DOHH2 (cell line): Measurements from ENCODE around the gene FIBCD1.
"Not testable (repeated sequence)": the region's sequence is repeated elsewhere in the genome, so short reads cannot be mapped to it uniquely, and the experiment has no call there.

Experiments
- H3F3A ChIP-seq: fragments of 200-600 bp; sonication (generic), shearing (Covaris generic); 2 replicates; pipeline ENCODE4 v1.6.0; 2016; ENCODE audit warnings: antibody characterized with exemption, mild to moderate bottlenecking; ENCODE audit not compliant: control insufficient read depth, insufficient read depth
- H3K27ac ChIP-seq: fragments of 200-600 bp; sonication (generic); 2 replicates; pipeline ENCODE4 v1.5.1; 2014; ENCODE audit warnings: low read depth, mild to moderate bottlenecking, low read length, moderate library complexity
- H3K27me3 ChIP-seq: fragments of 200-600 bp; sonication (generic); 2 replicates; pipeline ENCODE4 v1.6.1; 2014; ENCODE audit warnings: mild to moderate bottlenecking, low read length, mixed read lengths; ENCODE audit not compliant: control insufficient read depth
- H3K36me3 ChIP-seq: fragments of 200-600 bp; sonication (generic); 2 replicates; pipeline ENCODE4 v1.6.1; 2014; ENCODE audit warnings: mild to moderate bottlenecking, low read length, moderate library complexity, mixed read lengths; ENCODE audit not compliant: control insufficient read depth
- H3K4me1 ChIP-seq: fragments of 200-600 bp; sonication (generic); 2 replicates; pipeline ENCODE4 v1.6.1; 2014; ENCODE audit warnings: mild to moderate bottlenecking, low read length, mixed read lengths; ENCODE audit not compliant: control insufficient read depth
- H3K4me2 ChIP-seq: fragments of 200-600 bp; sonication (generic); 2 replicates; pipeline ENCODE4 v1.6.0; 2014; ENCODE audit warnings: mild to moderate bottlenecking, low read length, moderate library complexity
- H3K4me3 ChIP-seq: fragments of 200-600 bp; sonication (generic); 2 replicates; pipeline ENCODE4 v1.5.1; 2014; ENCODE audit warnings: mild to moderate bottlenecking, low read length, mixed read lengths
- H3K79me2 ChIP-seq: fragments of 200-600 bp; sonication (generic); 2 replicates; pipeline ENCODE4 v1.6.1; 2014; ENCODE audit warnings: mild to moderate bottlenecking, low read length, mixed read lengths; ENCODE audit not compliant: control insufficient read depth
- H3K9me2 ChIP-seq: fragments of 200-600 bp; sonication (generic); replicated peaks from 2 replicates; pipeline ENCODE4 v1.6.1; 2014; ENCODE audit warnings: mild to moderate bottlenecking, low read length, mixed read lengths; ENCODE audit not compliant: control insufficient read depth
- H3K9me3 ChIP-seq: fragments of 200-600 bp; sonication (generic); 2 replicates; pipeline ENCODE4 v1.6.1; 2014; ENCODE audit warnings: antibody characterized with exemption, low read length, mixed read lengths; ENCODE audit not compliant: control insufficient read depth, insufficient read depth
- H4K20me1 ChIP-seq: fragments of 200-600 bp; sonication (generic); 2 replicates; pipeline ENCODE4 v1.6.0; 2014; ENCODE audit warnings: low read depth, mild to moderate bottlenecking, antibody characterized with exemption, low read length, moderate library complexity; ENCODE audit not compliant: control insufficient read depth, insufficient read depth
- EZH2phosphoT487 ChIP-seq: fragments of 200-600 bp; sonication (generic); IDR thresholded peaks from 2 replicates; pipeline ENCODE4 v1.6.1; 2017; ENCODE audit warnings: borderline replicate concordance, mild to moderate bottlenecking, antibody characterized with exemption, low read length, moderate library complexity, mixed read lengths
- TF ChIP-seq, protein P1 (sequence below): fragments of 200-600 bp; sonication (generic); IDR thresholded peaks from one replicate; pipeline ENCODE4 v1.5.1; 2014; ENCODE audit warnings: antibody characterized with exemption, mild to moderate bottlenecking, low read depth, low read length; ENCODE audit not compliant: poor library complexity, severe bottlenecking

The FIBCD1 gene

DNA sequence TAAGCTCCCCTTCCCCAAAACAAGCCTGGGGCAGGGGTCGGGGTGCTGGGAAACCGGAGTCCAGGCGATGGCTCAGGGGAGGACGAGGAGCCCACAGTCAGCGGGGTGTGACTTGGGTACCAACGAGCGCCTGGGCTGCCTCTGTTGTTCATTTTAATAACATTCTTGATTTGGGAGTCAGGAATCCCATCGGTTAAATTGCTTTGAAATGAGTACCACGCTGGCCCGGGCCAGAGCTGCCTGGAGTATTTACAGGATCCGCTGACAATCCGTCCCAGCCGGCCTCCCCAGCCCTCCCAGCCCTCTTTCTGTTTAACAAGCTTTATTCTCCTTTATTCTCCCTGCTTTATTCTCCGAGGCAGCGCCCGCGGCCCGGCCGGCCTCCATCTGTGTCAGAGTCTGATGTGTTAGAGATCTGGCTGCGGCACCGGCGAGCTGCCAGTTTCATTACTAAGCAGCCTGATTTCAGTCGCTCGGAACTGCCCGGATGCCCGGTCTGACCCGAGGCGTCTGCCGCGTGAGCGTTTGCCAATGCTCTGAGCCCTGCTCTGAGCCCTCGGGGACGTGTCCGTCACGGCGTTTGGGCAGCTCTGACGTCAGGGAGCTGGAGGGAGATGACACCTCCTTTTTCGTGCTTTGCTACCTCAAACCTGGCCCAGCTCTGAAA is 26.0 kb downstream of the FIBCD1 start:
- Histone ChIP-seq H3K36me3 (no peaks in the 10 kb centered on the region), H3K4me1 (no peaks in the 10 kb centered on the region), H4K20me1 (no peaks in the 10 kb centered on the region), H3K9me3 (no peaks in the 10 kb centered on the region), H3K4me2 (no peak overlapping the region), H3K4me3 (no peak overlapping the region), H3F3A (no peaks in the 10 kb centered on the region), H3K27ac (no peak overlapping the region), H3K9me2 (no peaks in the 10 kb centered on the region), H3K79me2 (no peaks in the 10 kb centered on the region), H3K27me3 (no peaks in the 10 kb centered on the region)
- TF ChIP-seq, protein P1, sequence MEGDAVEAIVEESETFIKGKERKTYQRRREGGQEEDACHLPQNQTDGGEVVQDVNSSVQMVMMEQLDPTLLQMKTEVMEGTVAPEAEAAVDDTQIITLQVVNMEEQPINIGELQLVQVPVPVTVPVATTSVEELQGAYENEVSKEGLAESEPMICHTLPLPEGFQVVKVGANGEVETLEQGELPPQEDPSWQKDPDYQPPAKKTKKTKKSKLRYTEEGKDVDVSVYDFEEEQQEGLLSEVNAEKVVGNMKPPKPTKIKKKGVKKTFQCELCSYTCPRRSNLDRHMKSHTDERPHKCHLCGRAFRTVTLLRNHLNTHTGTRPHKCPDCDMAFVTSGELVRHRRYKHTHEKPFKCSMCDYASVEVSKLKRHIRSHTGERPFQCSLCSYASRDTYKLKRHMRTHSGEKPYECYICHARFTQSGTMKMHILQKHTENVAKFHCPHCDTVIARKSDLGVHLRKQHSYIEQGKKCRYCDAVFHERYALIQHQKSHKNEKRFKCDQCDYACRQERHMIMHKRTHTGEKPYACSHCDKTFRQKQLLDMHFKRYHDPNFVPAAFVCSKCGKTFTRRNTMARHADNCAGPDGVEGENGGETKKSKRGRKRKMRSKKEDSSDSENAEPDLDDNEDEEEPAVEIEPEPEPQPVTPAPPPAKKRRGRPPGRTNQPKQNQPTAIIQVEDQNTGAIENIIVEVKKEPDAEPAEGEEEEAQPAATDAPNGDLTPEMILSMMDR, result no peak
- TF ChIP-seq EZH2phosphoT487, result no peak

DNA sequence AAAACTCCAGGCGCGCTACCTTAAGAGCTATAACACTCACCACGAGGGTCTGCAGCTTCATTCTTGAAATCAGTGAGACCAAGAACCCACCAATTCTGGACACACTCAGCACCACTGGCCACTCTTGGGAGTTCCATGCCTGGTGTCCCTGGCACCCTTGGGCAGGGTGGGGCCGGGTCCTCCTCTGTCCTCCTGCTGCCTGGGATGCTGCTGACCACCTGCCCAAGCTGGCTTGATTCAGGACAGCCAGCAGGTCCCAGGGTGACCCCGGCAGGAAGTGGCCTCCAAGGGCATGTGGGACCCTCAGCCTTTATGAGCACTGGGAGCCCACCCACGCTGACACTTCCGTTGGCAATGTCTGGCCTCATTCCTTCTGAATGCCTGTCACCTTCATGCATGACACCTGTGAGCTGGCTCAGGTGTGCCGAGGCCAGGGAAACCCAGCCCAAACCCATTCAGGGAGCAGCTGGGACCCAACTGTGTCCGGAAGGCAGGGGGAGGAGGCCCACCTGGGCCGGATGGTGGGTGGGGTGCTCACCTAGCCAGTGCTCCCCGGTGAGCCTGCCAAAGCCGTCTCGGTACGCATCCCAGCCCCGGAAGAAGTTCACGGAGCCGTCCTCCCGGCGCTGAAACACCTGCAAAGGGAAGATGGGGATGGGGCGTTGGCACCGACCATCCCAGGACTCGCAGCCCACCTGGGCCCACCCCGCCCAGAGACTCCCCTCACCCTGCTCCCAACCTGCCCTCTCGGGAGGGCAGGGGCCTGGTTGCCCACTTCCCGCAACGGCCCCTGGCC is 27.6 kb downstream of the FIBCD1 start:
- Histone ChIP-seq H3K79me2 (no peaks in the 10 kb centered on the region), H3K4me3 (no peak overlapping the region), H3K4me1 (no peaks in the 10 kb centered on the region), H3K9me2 (no peaks in the 10 kb centered on the region), H3F3A (no peaks in the 10 kb centered on the region), H3K27ac (no peak overlapping the region), H3K4me2 (no peak overlapping the region), H3K27me3 (no peaks in the 10 kb centered on the region), H4K20me1 (no peaks in the 10 kb centered on the region), H3K36me3 (no peaks in the 10 kb centered on the region), H3K9me3 (no peaks in the 10 kb centered on the region)
- TF ChIP-seq EZH2phosphoT487, result no peak
- TF ChIP-seq, protein P1, result no peak

DNA sequence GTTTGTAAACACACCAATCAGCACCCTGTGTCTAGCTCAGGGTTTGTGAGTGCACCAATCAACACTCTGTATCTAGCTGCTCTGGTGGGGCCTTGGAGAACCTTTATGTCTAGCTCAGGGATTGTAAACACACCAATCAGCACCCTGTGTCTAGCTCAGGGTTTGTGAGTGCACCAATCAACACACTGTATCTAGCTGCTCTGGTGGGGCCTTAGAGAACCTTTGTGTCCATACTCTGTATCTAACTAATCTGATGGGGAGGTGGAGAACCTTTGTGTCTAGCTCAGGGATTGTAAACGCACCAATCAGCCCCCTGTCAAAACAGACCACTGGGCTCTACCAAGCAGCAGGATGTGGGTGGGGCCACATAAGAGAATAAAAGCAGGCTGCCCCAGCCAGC is 28.4 kb downstream of the FIBCD1 start:
- H3K4me2 ChIP-seq, result not testable (repeated sequence)

DNA sequence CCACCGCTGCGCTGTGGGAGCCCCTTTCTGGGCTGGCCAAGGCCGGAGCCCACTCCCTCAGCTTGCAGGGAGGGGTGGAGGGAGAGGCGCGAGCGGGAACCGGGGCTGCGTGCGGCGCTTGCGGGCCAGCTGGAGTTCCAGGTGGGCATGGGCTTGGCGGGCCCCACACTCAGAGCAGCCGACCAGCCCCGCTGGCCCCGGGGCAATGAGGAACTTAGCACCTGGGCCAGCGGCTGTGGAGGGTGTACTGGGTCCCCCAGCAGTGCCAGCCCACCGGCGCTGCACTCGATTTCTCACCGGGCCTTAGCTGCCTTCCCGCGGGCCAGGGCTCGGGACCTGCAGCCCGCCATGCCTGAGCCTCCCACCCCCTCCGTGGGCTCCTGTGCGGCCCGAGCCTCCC is 29.0 kb downstream of the FIBCD1 start:
- not testable (repeated sequence) for H3K4me1 ChIP-seq, H3F3A ChIP-seq, H4K20me1 ChIP-seq, H3K9me2 ChIP-seq, H3K79me2 ChIP-seq, H3K36me3 ChIP-seq, H3K27ac ChIP-seq, H3K4me2 ChIP-seq, H3K9me3 ChIP-seq, H3K27me3 ChIP-seq, H3K4me3 ChIP-seq

More for the DNA sequence above, 28.4 kb downstream of the FIBCD1 start:
- not testable (repeated sequence) for H3F3A ChIP-seq, H3K4me1 ChIP-seq, H3K9me3 ChIP-seq, H3K27ac ChIP-seq, H3K4me3 ChIP-seq, H4K20me1 ChIP-seq, H3K79me2 ChIP-seq, H3K9me2 ChIP-seq, H3K36me3 ChIP-seq, H3K27me3 ChIP-seq
